ENCODE results near the gene COL5A1.

DNA sequence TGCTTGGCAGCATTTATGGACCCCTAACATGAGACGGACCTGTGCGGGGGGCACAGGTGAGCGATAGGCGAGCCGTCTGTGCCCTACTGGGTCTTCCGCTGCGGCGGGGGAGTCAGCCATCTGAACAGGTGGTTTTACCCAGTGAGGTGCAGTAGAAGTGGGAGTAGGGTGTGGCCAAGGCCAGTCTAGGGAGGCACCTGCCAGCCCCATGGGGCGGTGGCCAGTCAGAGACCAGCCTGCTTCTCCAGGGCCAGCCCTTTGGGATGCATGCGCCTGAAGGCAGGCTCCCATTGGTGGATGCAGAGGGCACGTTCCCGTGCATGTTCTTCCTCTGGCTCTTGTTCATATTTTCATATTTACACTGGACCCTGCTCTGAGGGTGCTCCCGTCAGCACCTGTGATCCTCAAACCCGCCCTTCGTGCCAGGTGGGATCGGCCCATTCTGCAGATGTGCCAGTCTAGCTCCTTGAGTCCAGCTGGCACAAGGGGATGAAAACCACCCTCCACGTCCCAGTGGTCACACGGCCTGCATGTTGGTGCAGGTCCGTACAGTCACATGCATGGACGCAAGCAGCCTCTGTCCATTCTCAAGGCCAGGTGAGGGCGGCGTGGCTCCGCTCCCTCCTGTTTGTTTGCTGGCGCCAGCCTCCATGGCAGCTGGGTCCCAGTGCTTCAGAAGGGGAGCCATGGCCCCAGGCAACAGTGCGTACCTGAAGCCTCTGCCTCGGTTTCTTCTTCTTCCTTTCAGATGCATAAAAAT, 9.0 kb downstream of the COL5A1 start:
- TF ChIP-seq, protein P1, sequence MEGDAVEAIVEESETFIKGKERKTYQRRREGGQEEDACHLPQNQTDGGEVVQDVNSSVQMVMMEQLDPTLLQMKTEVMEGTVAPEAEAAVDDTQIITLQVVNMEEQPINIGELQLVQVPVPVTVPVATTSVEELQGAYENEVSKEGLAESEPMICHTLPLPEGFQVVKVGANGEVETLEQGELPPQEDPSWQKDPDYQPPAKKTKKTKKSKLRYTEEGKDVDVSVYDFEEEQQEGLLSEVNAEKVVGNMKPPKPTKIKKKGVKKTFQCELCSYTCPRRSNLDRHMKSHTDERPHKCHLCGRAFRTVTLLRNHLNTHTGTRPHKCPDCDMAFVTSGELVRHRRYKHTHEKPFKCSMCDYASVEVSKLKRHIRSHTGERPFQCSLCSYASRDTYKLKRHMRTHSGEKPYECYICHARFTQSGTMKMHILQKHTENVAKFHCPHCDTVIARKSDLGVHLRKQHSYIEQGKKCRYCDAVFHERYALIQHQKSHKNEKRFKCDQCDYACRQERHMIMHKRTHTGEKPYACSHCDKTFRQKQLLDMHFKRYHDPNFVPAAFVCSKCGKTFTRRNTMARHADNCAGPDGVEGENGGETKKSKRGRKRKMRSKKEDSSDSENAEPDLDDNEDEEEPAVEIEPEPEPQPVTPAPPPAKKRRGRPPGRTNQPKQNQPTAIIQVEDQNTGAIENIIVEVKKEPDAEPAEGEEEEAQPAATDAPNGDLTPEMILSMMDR (IDR thresholded peaks at IDR 0.05; ENCODE audit: low read depth, low read length): no peak
- TF ChIP-seq EZH2phosphoT487 (IDR thresholded peaks at IDR 0.05; ENCODE audit: low read depth): no peak
